Peyer's patch (tissue), 4 donors: ENCODE results near the gene LTBP1. TPM values are rescaled to one million over a fixed set of nuclear protein-coding genes. Genes with fewer than 3 reads are reported as not detected.

ENCODE experiments used
- DNase-seq, 3 donors: peaks; one replicate each; pipeline ENCODE4 v3.0.0-alpha.2; 2017 to 2019
- H3K27ac ChIP-seq, 4 donors: fragments of 200-600 bp; sonication (generic); one replicate each; pipeline ENCODE4 v1.5.1; 2016 to 2019
- H3K27me3 ChIP-seq, 2 donors: fragments of 200-600 bp; sonication (generic); one replicate each; pipeline ENCODE4 v1.5.1; 2019
- H3K36me3 ChIP-seq, 3 donors: fragments of 200-600 bp; sonication (generic); one replicate each; pipeline ENCODE4 v1.5.1; 2016 to 2019
- H3K4me1 ChIP-seq, 4 donors: fragments of 200-600 bp; sonication (generic); one replicate each; pipeline ENCODE4 v1.5.1; 2016 to 2019
- H3K4me3 ChIP-seq, 4 donors: fragments of 200-600 bp; sonication (generic); 1 replicate in 3 of 4; 2 replicates in 1 of 4; pipeline ENCODE4 v1.5.1; 2016 to 2019; ENCODE audit warnings: mild to moderate bottlenecking in 1 of 4
- H3K9me3 ChIP-seq, 4 donors: fragments of 200-600 bp; sonication (generic); one replicate each; pipeline ENCODE4 v1.5.1; 2016 to 2019; ENCODE audit warnings: mild to moderate bottlenecking in 1 of 4
- CTCF ChIP-seq, 6 experiments: fragments of 450-650 bp in 4 of 6; fragments of 200-600 bp in 2 of 6; sonication (generic) in 1 of 6; IDR thresholded peaks; one replicate each; pipeline ENCODE4 v1.5.1; 2017 to 2019; ENCODE audit warnings: antibody characterized with exemption in 6 of 6, mild to moderate bottlenecking in 3 of 6, moderate library complexity in 1 of 6
- POLR2A ChIP-seq, 2 donors: fragments of 450-650 bp; IDR thresholded peaks; one replicate each; pipeline ENCODE4 v1.5.1; 2017; ENCODE audit warnings: antibody characterized with exemption in 2 of 2, mild to moderate bottlenecking in 2 of 2, moderate library complexity in 2 of 2
- total RNA-seq, 4 donors: library from RNA; depleted of rRNA; stranded (reverse); fragments of >200 nt; gene quantifications; one replicate each; pipeline ENCODE4 v1.1.0, GENCODE V29; 2016

LTBP1 gene
- total RNA-seq, 4 donors from 2014 or later = 8.6 to 23.1 (median 13.1) TPM

GRCh38 chr2:33133454-33133952 is 186.8 kb downstream of the LTBP1 start:
- Histone ChIP-seq H3K27ac (peak overlapping the region; percentile 28 to 78 (median 53)), H3K4me3 (no peak overlapping the region)
- no peak for DNase-seq

GRCh38 chr2:33134086-33134771 is 187.5 kb downstream of the LTBP1 start:
- Histone ChIP-seq H3K9me3 (no peaks in the 10 kb centered on the region), H3K27ac (peak overlapping the region; percentile 46 to 78 (median 53)), H3K4me1 (peaks cover 0 to 6% (median 0%) of the 10 kb centered on the region in 4 donors), H3K36me3 (no peaks in the 10 kb centered on the region), H3K27me3 (no peaks in the 10 kb centered on the region), H3K4me3 (peak overlapping the region in 3 of 4 donors; percentile 9 to 41 (median 23))
- peak in 2 of 3 donors; percentile 17 to 58 for DNase-seq
- TF ChIP-seq CTCF (IDR thresholded peaks at IDR 0.05) (no peak), POLR2A (IDR thresholded peaks at IDR 0.05) (no peak)

More at GRCh38 chr2:33133454-33133952, 186.8 kb downstream of the LTBP1 start:
- no peaks in the 10 kb centered on the region for H3K36me3 ChIP-seq
- no peaks in the 10 kb centered on the region for H3K27me3 ChIP-seq
- H3K4me1 ChIP-seq = peaks cover 0 to 6% (median 0%) of the 10 kb centered on the region in 4 donors
- H3K9me3 ChIP-seq = no peaks in the 10 kb centered on the region
- TF ChIP-seq POLR2A (IDR thresholded peaks at IDR 0.05) (no peak), CTCF (IDR thresholded peaks at IDR 0.05) (no peak)

GRCh38 chr2:33134791-33135560 is 188.2 kb downstream of the LTBP1 start:
- Histone ChIP-seq H3K9me3 (no peaks in the 10 kb centered on the region), H3K4me3 (peak overlapping the region; percentile 9 to 41 (median 16)), H3K27ac (peak overlapping the region; percentile 46 to 78 (median 50)), H3K4me1 (peaks cover 0 to 6% (median 0%) of the 10 kb centered on the region in 4 donors), H3K27me3 (no peaks in the 10 kb centered on the region), H3K36me3 (no peaks in the 10 kb centered on the region)
- no peak for DNase-seq
- TF ChIP-seq POLR2A (IDR thresholded peaks at IDR 0.05) = no peak
- TF ChIP-seq CTCF (IDR thresholded peaks at IDR 0.05) = no peak

- Histone ChIP-seq H3K4me1 (peaks cover 0 to 6% (median 0%) of the 10 kb centered on the region in 4 donors), H3K9me3 (no peaks in the 10 kb centered on the region), H3K27me3 (no peaks in the 10 kb centered on the region), H3K4me3 (peak overlapping the region in 1 of 4 donors; percentile 41), H3K36me3 (no peaks in the 10 kb centered on the region), H3K27ac (peak overlapping the region in 3 of 4 donors; percentile 48 to 78 (median 50))
- no peak for DNase-seq
- no peak for TF ChIP-seq CTCF (IDR thresholded peaks at IDR 0.05)
- TF ChIP-seq POLR2A (IDR thresholded peaks at IDR 0.05) = no peak
Observed at GRCh38 chr2:33135645-33136044, 188.9 kb downstream of the LTBP1 start.

GRCh38 chr2:33136056-33136455 is 189.3 kb downstream of the LTBP1 start:
- Histone ChIP-seq H3K4me3 (peak overlapping the region in 1 of 4 donors; percentile 41), H3K4me1 (peaks cover 0 to 6% (median 0%) of the 10 kb centered on the region in 4 donors), H3K27me3 (no peaks in the 10 kb centered on the region), H3K36me3 (no peaks in the 10 kb centered on the region), H3K27ac (peak overlapping the region in 2 of 4 donors; percentile 48 to 78), H3K9me3 (no peaks in the 10 kb centered on the region)
- no peak for DNase-seq
- no peak for TF ChIP-seq CTCF (IDR thresholded peaks at IDR 0.05)
